OCI-LY7 (cell line): ENCODE measurements around the gene ANKS1A. TPM values are rescaled to one million over a fixed set of nuclear protein-coding genes. Genes with fewer than 3 reads are reported as not detected.

Experiments
- BruUV-seq: library from RNA; stranded (reverse); fragments of 400-500 nt; replicated peaks from 2 replicates; lab custom pipeline; 2021; lab: Mats Ljungman, UMichigan
- CTCF ChIA-PET: fragments of 300-600 bp; sonication (Branson Sonifier 250); formaldehyde crosslinking; loops from one replicate; lab custom pipeline; 2022; ENCODE audit warnings: antibody characterized with exemption; ENCODE audit not compliant: unreplicated experiment; lab: Charles Lee
- POLR2A ChIA-PET: fragments of 300-600 bp; sonication (Branson Sonifier 250); formaldehyde crosslinking; loops from one replicate; lab custom pipeline; 2022; ENCODE audit warnings: antibody characterized with exemption; lab: Charles Lee
- DNase-seq: peaks from one replicate; pipeline ENCODE4 v3.0.0-alpha.2; 2015; ENCODE audit warnings: low spot score
- H2AFZ ChIP-seq: fragments of 200-600 bp; sonication (generic), shearing (Covaris generic); 2 replicates; pipeline ENCODE4 v1.6.1; 2014; ENCODE audit warnings: mild to moderate bottlenecking, antibody characterized with exemption, low read length, moderate library complexity
- H3K27ac ChIP-seq: fragments of 200-600 bp; sonication (generic); 2 replicates; pipeline ENCODE4 v1.5.1; 2014; ENCODE audit warnings: mixed run types, low read depth, mild to moderate bottlenecking, moderate library complexity, low read length, inconsistent platforms; ENCODE audit not compliant: poor library complexity, severe bottlenecking
- H3K36me3 ChIP-seq: fragments of 200-600 bp; sonication (generic); 2 replicates; pipeline ENCODE4 v1.6.1; 2014; ENCODE audit warnings: mild to moderate bottlenecking, antibody characterized with exemption, low read length, moderate library complexity, mixed read lengths; ENCODE audit not compliant: insufficient read depth
- H3K4me1 ChIP-seq: fragments of 200-600 bp; sonication (generic); 2 replicates; pipeline ENCODE4 v1.5.1; 2014; ENCODE audit warnings: mild to moderate bottlenecking, low read length; ENCODE audit not compliant: insufficient read depth, poor library complexity, severe bottlenecking
- H3K4me2 ChIP-seq: fragments of 200-600 bp; sonication (generic); 2 replicates; pipeline ENCODE4 v1.6.1; 2014; ENCODE audit warnings: mild to moderate bottlenecking, low read length
- H3K4me3 ChIP-seq: fragments of 200-600 bp; sonication (generic); 2 replicates; pipeline ENCODE4 v1.5.1; 2014; ENCODE audit warnings: mild to moderate bottlenecking, low read depth, low read length; ENCODE audit not compliant: poor library complexity, severe bottlenecking
- H3K79me2 ChIP-seq: fragments of 200-600 bp; sonication (generic); 2 replicates; pipeline ENCODE4 v1.6.1; 2016; ENCODE audit warnings: low read depth, mild to moderate bottlenecking, low read length, moderate library complexity, mixed read lengths; ENCODE audit not compliant: insufficient read depth
- H3K9me2 ChIP-seq: fragments of 200-600 bp; sonication (generic); 2 replicates; pipeline ENCODE4 v1.6.1; 2016; ENCODE audit warnings: mild to moderate bottlenecking, low read length, mixed read lengths; ENCODE audit not compliant: insufficient read depth
- H3K9me3 ChIP-seq: fragments of 200-600 bp; sonication (generic); 2 replicates; pipeline ENCODE4 v1.6.1; 2014; ENCODE audit warnings: mild to moderate bottlenecking, mixed run types, low read length, mixed read lengths
- H4K20me1 ChIP-seq: fragments of 200-600 bp; sonication (generic); 2 replicates; pipeline ENCODE4 v1.6.1; 2014; ENCODE audit warnings: mild to moderate bottlenecking, antibody characterized with exemption, low read length, moderate library complexity, mixed read lengths; ENCODE audit not compliant: insufficient read depth
- EZH2phosphoT487 ChIP-seq: fragments of 200-600 bp; sonication (generic); IDR thresholded peaks from 2 replicates; pipeline ENCODE4 v1.6.1; 2018; ENCODE audit warnings: low read depth, borderline replicate concordance, mild to moderate bottlenecking, mixed run types, antibody characterized with exemption, low read length, moderate library complexity, mixed read lengths
- intact Hi-C: fragments of 100-400 bp; cut with micrococcal nuclease; formaldehyde crosslinking; loops from one replicate; pipeline ENCODE4 v1.10.0; 2022; ENCODE audit not compliant: unreplicated experiment
- total RNA-seq, 2 experiments: library from RNA; depleted of rRNA in 1 of 2; stranded (reverse); fragments of >200 nt in 1 of 2; shearing (Covaris generic) in 1 of 2; gene quantifications; 2 replicates each; pipeline ENCODE4 v1.2.3, GENCODE V29; 2014 to 2022
- TF ChIP-seq, protein P1 (sequence below): fragments of 200-600 bp; sonication (generic); conservative IDR thresholded peaks from 2 replicates; pipeline ENCODE4 v1.5.1; 2014; ENCODE audit warnings: mild to moderate bottlenecking, antibody characterized with exemption, low read length, moderate library complexity, mixed read lengths

Gene ANKS1A
- total RNA-seq, 2 experiments from 2014 or later: 7.8 to 13.8 TPM

- Histone ChIP-seq H3K9me2 (no peaks in the 10 kb centered on the region), H3K36me3 (no peaks in the 10 kb centered on the region), H4K20me1 (no peaks in the 10 kb centered on the region), H3K27ac (no peak overlapping the region), H3K79me2 (no peaks in the 10 kb centered on the region), H3K4me3 (no peak overlapping the region), H3K4me2 (no peak overlapping the region), H3K4me1 (no peaks in the 10 kb centered on the region), H2AFZ (no peak overlapping the region), H3K9me3 (no peaks in the 10 kb centered on the region)
- TF ChIP-seq, protein P1, sequence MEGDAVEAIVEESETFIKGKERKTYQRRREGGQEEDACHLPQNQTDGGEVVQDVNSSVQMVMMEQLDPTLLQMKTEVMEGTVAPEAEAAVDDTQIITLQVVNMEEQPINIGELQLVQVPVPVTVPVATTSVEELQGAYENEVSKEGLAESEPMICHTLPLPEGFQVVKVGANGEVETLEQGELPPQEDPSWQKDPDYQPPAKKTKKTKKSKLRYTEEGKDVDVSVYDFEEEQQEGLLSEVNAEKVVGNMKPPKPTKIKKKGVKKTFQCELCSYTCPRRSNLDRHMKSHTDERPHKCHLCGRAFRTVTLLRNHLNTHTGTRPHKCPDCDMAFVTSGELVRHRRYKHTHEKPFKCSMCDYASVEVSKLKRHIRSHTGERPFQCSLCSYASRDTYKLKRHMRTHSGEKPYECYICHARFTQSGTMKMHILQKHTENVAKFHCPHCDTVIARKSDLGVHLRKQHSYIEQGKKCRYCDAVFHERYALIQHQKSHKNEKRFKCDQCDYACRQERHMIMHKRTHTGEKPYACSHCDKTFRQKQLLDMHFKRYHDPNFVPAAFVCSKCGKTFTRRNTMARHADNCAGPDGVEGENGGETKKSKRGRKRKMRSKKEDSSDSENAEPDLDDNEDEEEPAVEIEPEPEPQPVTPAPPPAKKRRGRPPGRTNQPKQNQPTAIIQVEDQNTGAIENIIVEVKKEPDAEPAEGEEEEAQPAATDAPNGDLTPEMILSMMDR: no peak
- TF ChIP-seq EZH2phosphoT487: no peak
- ChIA-PET CTCF (no interaction called here), POLR2A (interaction anchor here (1.0 kb wide), 1 partner anchor 10 kb away, joined by 3 read pairs; no protein-coding TSS in a partner anchor)
- intact Hi-C loops: no loop called here
- BruUV-seq: no TSS peak
- DNase-seq: no peak
Measured at GRCh38 chr6:35080016-35080680, 191.1 kb downstream of the ANKS1A start.

DNA sequence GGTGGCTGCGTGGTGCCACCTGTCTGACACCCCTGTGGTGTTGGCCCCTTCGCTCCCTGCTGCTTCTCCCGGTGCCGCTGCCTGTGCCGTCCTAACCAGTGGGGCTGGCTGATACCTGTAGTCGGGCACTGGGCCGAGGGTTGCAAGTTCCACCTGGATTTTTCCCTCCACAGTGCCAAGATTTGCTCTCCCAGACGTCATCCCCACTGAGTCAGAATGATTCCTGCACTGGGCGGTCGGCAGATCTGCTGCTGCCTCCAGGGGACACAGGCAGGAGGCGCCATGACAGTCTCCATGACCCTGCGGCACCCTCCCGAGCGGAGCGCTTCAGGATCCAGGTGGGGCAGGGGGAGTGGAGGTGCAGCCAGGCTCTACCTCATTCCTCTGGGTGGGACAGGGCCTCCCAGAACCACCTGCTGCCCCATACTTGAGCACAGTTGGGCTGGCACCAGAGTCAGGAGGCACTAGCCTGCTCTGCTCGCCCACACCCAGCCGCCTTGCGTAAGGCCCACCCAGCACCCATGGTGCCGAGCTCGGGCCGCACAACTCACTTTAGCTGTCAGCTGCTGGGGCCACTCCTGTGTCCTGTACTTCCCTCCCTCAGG lies 191.9 kb downstream of the ANKS1A start:
- no peaks in the 10 kb centered on the region for H3K79me2 ChIP-seq
- H4K20me1 ChIP-seq: no peaks in the 10 kb centered on the region
- H2AFZ ChIP-seq: no peak overlapping the region
- H3K4me1 ChIP-seq: no peaks in the 10 kb centered on the region
- intact Hi-C loops: no loop called here
- H3K4me3 ChIP-seq: no peak overlapping the region
- no peaks in the 10 kb centered on the region for H3K9me2 ChIP-seq
- no peak for TF ChIP-seq EZH2phosphoT487
- TF ChIP-seq, protein P1: no peak
- H3K9me3 ChIP-seq: no peaks in the 10 kb centered on the region
- no peaks in the 10 kb centered on the region for H3K36me3 ChIP-seq
- no peak overlapping the region for H3K4me2 ChIP-seq
- no peak overlapping the region for H3K27ac ChIP-seq
- POLR2A ChIA-PET: interaction anchor here (0.6 kb wide), 1 partner anchor 71 kb away, joined by 3 read pairs; no protein-coding TSS in a partner anchor
- no TSS peak for BruUV-seq
- CTCF ChIA-PET: no interaction called here
- no peak for DNase-seq

DNA sequence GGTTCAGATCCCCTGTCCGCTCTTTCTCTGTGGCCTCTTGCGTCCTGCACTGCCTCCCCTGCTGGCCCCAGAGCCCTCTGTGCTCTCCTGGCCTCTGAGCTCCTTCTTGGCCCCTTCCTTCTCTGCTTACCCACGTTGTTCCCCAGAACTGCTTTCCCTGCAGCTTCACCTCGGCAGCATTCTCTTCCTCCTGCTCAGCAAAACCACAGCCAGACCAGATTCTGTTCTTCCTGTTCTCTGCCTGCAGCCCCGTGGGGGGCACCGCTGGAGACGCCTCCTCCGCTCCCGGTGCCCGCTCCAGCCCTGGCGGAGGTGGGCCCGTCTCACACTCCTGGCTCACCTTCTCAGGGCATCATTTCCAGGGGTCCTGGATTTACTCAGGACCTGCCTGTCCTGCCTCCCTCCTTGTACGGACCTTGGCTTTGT lies 192.4 kb downstream of the ANKS1A start:
- H2AFZ ChIP-seq: no peak overlapping the region
- H3K4me3 ChIP-seq: no peak overlapping the region
- no peaks in the 10 kb centered on the region for H3K36me3 ChIP-seq
- DNase-seq: no peak
- no peaks in the 10 kb centered on the region for H4K20me1 ChIP-seq
- TF ChIP-seq, protein P1: no peak
- H3K9me2 ChIP-seq: no peaks in the 10 kb centered on the region
- H3K27ac ChIP-seq: no peak overlapping the region
- CTCF ChIA-PET: no interaction called here
- POLR2A ChIA-PET: interaction anchor here (0.6 kb wide), 1 partner anchor 70 kb away, joined by 3 read pairs; no protein-coding TSS in a partner anchor
- no peaks in the 10 kb centered on the region for H3K79me2 ChIP-seq
- no peak overlapping the region for H3K4me2 ChIP-seq
- BruUV-seq: no TSS peak
- no peaks in the 10 kb centered on the region for H3K9me3 ChIP-seq
- intact Hi-C loops: no loop called here
- H3K4me1 ChIP-seq: no peaks in the 10 kb centered on the region
